ENCODE measurements around the gene STAT5A.

- no peak for TF ChIP-seq CTCF (IDR thresholded peaks at IDR 0.05)
- peak; percentile 32 to 33 for TF ChIP-seq POLR2A (IDR thresholded peaks at IDR 0.05)
Measured at GRCh38 chr17:42287305-42287976, 857 bp upstream of the STAT5A start.

Measured in uterus (tissue), 2 donors.